ENCODE measurements around the gene RBM14. TPM values are rescaled to one million over a fixed set of nuclear protein-coding genes. Genes with fewer than 3 reads are reported as not detected.
A peak's percentile ranks its signal among the peaks of the same experiment; 100 is the strongest.

Gene RBM14
- total RNA-seq, 1 donor from 2014 or later: 89.2 TPM

DNA sequence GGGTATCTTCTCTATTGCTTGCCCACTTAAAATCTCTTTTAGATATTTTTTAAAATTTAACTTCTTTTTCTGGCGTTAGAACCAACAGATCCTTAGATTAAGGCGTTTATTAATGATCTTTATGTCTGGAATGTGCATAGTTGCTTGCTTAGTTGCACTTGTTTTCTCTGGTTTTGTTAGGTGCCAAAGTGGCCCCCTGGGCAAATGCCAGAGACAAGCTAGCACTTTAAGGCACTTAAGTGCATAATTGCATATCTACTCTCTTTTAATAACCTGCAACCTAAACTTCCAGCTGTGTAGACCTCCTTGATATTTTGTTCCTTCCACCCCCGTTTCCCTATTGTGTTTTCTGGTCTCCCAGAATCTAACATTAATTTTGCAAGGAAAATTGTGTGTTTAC is 25.4 kb downstream of the RBM14 start:
- peaks cover 10% of the 10 kb centered on the region for H3K9me3 Mint-ChIP-seq (ENCODE audit: unreplicated experiment)
- H3K4me1 Mint-ChIP-seq (ENCODE audit: low read depth, unreplicated experiment): peaks cover 55% of the 10 kb centered on the region
- peaks cover 16% of the 10 kb centered on the region for H3K27me3 Mint-ChIP-seq (ENCODE audit: unreplicated experiment)
- H3K36me3 Mint-ChIP-seq (ENCODE audit: unreplicated experiment): no peaks in the 10 kb centered on the region
- no peak for TF ChIP-seq CTCF (IDR thresholded peaks at IDR 0.05; ENCODE audit: partially characterized antibody, unreplicated experiment)
- H3K27ac Mint-ChIP-seq (ENCODE audit: unreplicated experiment): no peak overlapping the region
- H3K4me3 Mint-ChIP-seq (ENCODE audit: unreplicated experiment): peak overlapping the region; percentile 93
- no peak for DNase-seq

DNA sequence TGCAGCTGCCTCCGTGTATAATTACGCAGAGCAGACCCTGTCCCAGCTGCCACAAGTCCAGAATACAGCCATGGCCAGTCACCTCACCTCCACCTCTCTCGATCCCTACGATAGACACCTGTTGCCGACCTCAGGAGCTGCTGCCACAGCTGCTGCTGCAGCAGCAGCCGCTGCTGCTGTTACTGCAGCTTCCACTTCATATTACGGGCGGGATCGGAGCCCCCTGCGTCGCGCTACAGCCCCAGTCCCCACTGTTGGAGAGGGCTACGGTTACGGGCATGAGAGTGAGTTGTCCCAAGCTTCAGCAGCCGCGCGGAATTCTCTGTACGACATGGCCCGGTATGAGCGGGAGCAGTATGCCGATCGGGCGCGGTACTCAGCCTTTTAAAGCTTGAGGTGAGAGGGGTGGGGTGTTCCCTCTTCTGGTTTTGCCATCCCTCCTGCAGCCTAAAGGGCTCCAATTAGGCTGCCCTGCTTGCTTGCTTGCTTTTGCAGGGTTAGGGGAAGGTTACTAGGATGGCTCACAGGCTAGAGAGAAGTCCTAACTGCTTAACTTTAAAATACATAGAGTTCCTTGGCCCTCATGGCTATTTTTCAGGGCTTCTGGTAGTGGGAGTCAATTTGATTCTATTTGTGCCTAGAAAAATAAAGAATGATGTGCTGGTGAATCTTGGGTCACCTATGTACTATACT is 27.5 kb downstream of the RBM14 start:
- DNase-seq: no peak
- H3K4me3 Mint-ChIP-seq (ENCODE audit: unreplicated experiment): peak overlapping the region; percentile 93
- peaks cover 12% of the 10 kb centered on the region for H3K9me3 Mint-ChIP-seq (ENCODE audit: unreplicated experiment)
- H3K27me3 Mint-ChIP-seq (ENCODE audit: unreplicated experiment): peaks cover 8% of the 10 kb centered on the region
- peak overlapping the region; percentile 70 for H3K27ac Mint-ChIP-seq (ENCODE audit: unreplicated experiment)
- peaks cover 47% of the 10 kb centered on the region for H3K4me1 Mint-ChIP-seq (ENCODE audit: low read depth, unreplicated experiment)
- no peaks in the 10 kb centered on the region for H3K36me3 Mint-ChIP-seq (ENCODE audit: unreplicated experiment)
- TF ChIP-seq CTCF (IDR thresholded peaks at IDR 0.05; ENCODE audit: partially characterized antibody, unreplicated experiment): no peak

DNA sequence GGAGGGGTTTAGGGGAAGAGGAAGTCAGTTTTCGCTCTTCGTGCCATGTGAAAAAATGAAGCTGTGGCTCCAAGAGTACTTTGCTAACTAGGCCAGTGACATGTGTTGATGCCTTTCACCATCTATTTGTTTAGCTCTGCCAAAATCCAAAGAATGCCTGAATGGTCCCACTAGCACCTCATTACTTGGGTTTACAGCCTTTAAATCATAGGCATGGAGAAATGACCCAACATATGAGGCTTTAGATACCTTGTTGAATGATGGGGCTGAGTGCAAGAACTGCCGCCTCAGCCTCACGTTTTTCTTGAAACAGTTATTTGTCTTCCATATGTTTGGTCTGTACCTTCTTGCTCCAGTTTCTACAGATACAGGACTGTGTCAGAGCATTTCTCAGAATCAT is 30.4 kb downstream of the RBM14 start:
- no peak for TF ChIP-seq CTCF (IDR thresholded peaks at IDR 0.05; ENCODE audit: partially characterized antibody, unreplicated experiment)
- no peak for DNase-seq
- Mint-ChIP-seq H3K9me3 (ENCODE audit: unreplicated experiment) (peaks cover 5% of the 10 kb centered on the region), H3K27ac (ENCODE audit: unreplicated experiment) (no peak overlapping the region), H3K4me1 (ENCODE audit: low read depth, unreplicated experiment) (peaks cover 35% of the 10 kb centered on the region), H3K4me3 (ENCODE audit: unreplicated experiment) (peak overlapping the region; percentile 93), H3K27me3 (ENCODE audit: unreplicated experiment) (peaks cover 5% of the 10 kb centered on the region), H3K36me3 (ENCODE audit: unreplicated experiment) (no peaks in the 10 kb centered on the region)

DNA sequence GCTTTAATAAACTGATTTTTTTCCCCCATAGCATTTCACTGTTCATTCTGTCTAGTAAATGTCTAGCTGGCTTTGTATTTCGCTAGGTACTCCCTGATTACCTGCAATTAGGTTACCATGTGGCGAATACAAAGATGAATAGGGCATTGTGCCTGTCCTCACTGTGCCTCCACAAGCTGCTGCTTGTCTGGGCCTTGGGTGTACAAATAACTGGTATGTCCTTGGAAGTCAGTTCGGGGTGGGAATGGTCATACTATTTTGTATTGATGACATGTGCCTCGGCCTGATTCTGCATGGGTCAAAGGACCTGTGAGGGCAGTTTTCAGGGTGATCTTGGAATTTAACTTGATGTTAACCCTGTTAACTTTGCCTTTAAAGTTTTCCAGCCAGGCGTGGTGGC is 33.5 kb downstream of the RBM14 start:
- H3K27ac Mint-ChIP-seq (ENCODE audit: unreplicated experiment): no peak overlapping the region
- DNase-seq: no peak
- peaks cover 3% of the 10 kb centered on the region for H3K9me3 Mint-ChIP-seq (ENCODE audit: unreplicated experiment)
- peaks cover 13% of the 10 kb centered on the region for H3K4me1 Mint-ChIP-seq (ENCODE audit: low read depth, unreplicated experiment)
- TF ChIP-seq CTCF (IDR thresholded peaks at IDR 0.05; ENCODE audit: partially characterized antibody, unreplicated experiment): no peak
- no peaks in the 10 kb centered on the region for H3K36me3 Mint-ChIP-seq (ENCODE audit: unreplicated experiment)
- H3K27me3 Mint-ChIP-seq (ENCODE audit: unreplicated experiment): peaks cover 2% of the 10 kb centered on the region
- no peak overlapping the region for H3K4me3 Mint-ChIP-seq (ENCODE audit: unreplicated experiment)

- no peak for TF ChIP-seq CTCF (IDR thresholded peaks at IDR 0.05; ENCODE audit: partially characterized antibody, unreplicated experiment)
- Mint-ChIP-seq H3K9me3 (ENCODE audit: unreplicated experiment) (peaks cover 3% of the 10 kb centered on the region), H3K4me3 (ENCODE audit: unreplicated experiment) (no peak overlapping the region), H3K27me3 (ENCODE audit: unreplicated experiment) (peaks cover 2% of the 10 kb centered on the region), H3K4me1 (ENCODE audit: low read depth, unreplicated experiment) (peaks cover 3% of the 10 kb centered on the region), H3K36me3 (ENCODE audit: unreplicated experiment) (no peaks in the 10 kb centered on the region), H3K27ac (ENCODE audit: unreplicated experiment) (no peak overlapping the region)
- DNase-seq: no peak
Measured at GRCh38 chr11:66651016-66651415, 34.6 kb downstream of the RBM14 start.
